ENCODE results near the gene TAF1C. TPM values are rescaled to one million over a fixed set of nuclear protein-coding genes. Genes with fewer than 3 reads are reported as not detected.

Gene TAF1C
- total RNA-seq, 3 donors from 2014 or later = 71.6 to 78.6 (median 74.4) TPM

DNA sequence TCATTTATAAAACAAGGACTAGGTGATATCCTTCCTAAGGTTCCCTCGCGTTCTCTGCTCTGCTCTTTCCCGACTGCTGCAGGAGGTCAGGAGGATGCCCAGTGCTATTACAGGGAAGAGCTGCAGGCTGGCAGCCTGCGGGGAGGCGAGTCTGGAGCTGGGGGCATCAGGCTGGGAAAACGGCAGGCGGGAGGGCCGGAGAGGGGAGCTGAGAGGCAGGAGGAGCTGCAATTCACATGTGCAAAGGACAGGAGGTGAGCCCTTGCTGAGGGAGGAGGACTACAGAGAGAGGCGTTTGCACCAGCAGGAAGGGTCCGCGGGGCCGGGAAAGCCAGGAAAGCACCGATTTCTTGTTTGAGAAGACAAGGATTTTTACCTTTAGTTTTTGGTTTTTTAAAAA lies 12.2 kb upstream of the TAF1C start:
- DNase-seq (no peak), ATAC-seq (no peak)
- H3K9me3 Mint-ChIP-seq = no peaks in the 10 kb centered on the region
- H3K4me3 Mint-ChIP-seq = no peak overlapping the region
- H3K36me3 Mint-ChIP-seq (ENCODE audit: insufficient read depth) = no peaks in the 10 kb centered on the region
- H3K4me1 Mint-ChIP-seq (ENCODE audit: low read depth) = peaks cover 5% of the 10 kb centered on the region
- H3K27me3 Mint-ChIP-seq (ENCODE audit: low read depth) = no peaks in the 10 kb centered on the region

DNA sequence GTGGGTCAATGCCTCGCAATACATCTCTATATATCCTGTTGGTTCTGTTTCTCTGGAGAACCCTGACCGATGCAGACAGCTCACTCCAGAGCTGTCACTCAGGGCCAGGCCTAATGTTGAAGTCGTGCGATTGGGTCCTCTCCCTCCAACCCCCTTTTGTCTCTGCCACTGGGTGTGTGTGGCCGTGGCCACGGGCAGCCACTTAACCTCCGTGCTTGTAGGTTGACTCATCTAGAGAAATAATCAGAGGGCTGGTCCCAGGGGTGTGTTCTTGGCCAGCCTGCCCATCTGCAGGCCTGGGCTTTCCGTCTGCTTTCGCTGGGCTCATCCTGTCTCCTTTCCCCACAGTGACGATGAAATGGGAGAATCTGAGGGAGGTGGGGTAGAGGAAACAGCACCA lies 11.5 kb upstream of the TAF1C start:
- H3K36me3 Mint-ChIP-seq (ENCODE audit: insufficient read depth) = no peaks in the 10 kb centered on the region
- no peaks in the 10 kb centered on the region for H3K9me3 Mint-ChIP-seq
- DNase-seq (no peak), ATAC-seq (no peak)
- no peak overlapping the region for H3K4me3 Mint-ChIP-seq
- peaks cover 12% of the 10 kb centered on the region for H3K4me1 Mint-ChIP-seq (ENCODE audit: low read depth)
- no peaks in the 10 kb centered on the region for H3K27me3 Mint-ChIP-seq (ENCODE audit: low read depth)

- H3K36me3 Mint-ChIP-seq (ENCODE audit: insufficient read depth) = no peaks in the 10 kb centered on the region
- no peak overlapping the region for H3K4me3 Mint-ChIP-seq
- DNase-seq (no peak), ATAC-seq (no peak)
- H3K27me3 Mint-ChIP-seq (ENCODE audit: low read depth) = no peaks in the 10 kb centered on the region
- no peaks in the 10 kb centered on the region for H3K9me3 Mint-ChIP-seq
- H3K4me1 Mint-ChIP-seq (ENCODE audit: low read depth) = peaks cover 16% of the 10 kb centered on the region
These were observed 10.7 kb upstream of the TAF1C start for GRCh38 chr16:84197466-84198128.

DNA sequence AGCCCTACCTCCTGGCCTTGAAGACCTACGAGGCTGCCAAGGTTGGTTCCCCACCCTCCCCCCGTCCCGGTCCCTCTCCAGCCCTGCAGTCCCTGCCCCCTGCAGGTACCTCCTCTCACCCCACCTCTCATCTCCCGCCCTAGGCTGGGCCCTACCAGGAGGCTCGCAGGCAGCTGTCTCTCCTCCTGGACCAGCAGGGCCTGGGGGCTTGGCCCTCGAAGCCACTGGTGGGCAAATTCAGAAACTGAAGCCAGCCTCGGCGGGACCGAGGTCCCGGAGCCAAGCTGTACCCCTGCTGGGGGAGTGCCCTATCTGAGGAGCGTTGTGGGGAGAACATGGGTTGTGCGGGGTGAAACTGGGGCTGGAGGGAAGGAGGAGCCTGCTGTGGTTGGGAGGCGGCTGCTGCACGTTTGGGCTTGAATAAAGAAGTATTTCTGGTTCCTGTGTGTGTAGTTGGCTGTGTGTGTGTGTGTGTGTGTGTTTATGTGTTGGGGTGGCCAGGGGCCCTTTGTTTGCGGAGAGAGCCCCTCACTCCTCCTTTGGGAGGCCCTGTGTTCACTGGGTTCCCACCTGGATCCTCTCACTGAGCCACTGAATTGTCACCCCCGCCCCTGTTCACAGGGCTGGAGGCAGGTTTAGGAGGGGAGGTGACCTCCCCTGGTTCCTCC lies 10.0 kb upstream of the TAF1C start:
- DNase-seq = no peak
- no peaks in the 10 kb centered on the region for H3K9me3 Mint-ChIP-seq
- H3K4me1 Mint-ChIP-seq (ENCODE audit: low read depth) = peaks cover 16% of the 10 kb centered on the region
- no peak for ATAC-seq
- no peaks in the 10 kb centered on the region for H3K27me3 Mint-ChIP-seq (ENCODE audit: low read depth)
- H3K4me3 Mint-ChIP-seq = no peak overlapping the region
- H3K36me3 Mint-ChIP-seq (ENCODE audit: insufficient read depth) = no peaks in the 10 kb centered on the region

DNA sequence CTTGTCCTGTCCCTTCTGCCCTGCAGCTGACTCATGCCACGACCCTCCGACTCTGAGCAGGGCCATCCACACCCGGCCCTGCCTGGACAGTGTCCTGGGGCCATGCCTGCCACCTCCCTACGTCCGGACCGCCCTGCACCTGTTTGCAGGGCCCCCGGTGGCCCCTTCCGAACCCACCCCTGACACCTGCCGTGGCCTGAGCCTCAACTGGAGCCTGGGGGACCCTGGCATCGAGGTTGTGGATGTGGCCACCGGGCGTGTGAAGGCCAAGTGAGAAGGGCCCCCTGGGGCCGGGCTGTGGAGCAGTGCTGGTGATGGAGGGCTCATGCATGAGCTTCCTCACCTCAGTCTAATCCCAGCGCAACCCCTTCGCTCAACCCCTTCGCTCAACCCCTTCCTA lies 9.2 kb upstream of the TAF1C start:
- no peaks in the 10 kb centered on the region for H3K36me3 Mint-ChIP-seq (ENCODE audit: insufficient read depth)
- DNase-seq (no peak), ATAC-seq (no peak)
- H3K4me3 Mint-ChIP-seq = no peak overlapping the region
- peaks cover 16% of the 10 kb centered on the region for H3K4me1 Mint-ChIP-seq (ENCODE audit: low read depth)
- no peaks in the 10 kb centered on the region for H3K9me3 Mint-ChIP-seq
- H3K27me3 Mint-ChIP-seq (ENCODE audit: low read depth) = no peaks in the 10 kb centered on the region

DNA sequence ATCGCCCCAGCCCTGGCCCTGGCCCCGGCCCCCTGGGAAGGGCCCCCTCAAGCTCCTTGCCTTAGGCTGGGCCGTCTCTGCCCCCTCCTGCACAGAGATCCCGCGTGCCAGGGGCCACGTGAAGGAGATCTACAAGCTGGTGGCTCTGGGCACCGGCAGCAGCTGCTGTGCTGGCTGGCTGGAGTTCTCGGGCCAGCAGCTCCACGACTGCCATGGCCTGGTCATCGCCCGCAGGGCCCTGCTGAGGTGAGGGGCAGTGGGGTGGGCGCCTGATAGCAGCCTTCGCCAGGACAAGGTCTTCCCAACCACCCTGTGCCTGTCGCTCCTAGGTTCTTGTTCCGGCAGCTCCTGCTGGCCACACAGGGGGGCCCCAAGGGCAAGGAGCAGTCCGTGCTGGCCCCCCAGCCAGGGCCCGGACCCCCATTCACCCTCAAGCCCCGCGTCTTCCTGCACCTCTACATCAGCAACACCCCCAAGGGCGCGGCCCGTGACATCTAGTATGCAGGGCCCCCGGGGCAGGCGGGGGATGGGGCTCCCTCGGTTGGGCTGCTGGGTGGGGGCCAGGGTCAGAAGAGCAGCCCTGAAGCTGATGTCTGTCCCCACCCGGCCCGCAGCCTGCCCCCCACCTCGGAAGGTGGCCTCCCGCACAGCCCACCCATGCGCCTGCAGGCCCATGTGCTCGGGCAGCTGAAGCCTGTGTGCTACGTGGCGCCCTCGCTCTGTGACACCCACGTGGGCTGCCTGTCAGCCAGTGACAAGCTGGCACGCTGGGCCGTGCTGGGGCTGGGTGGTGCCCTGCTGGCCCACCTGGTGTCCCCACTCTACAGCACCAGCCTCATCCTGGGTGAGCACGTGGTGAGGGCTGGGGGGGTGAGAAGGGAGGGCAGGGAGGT lies 8.6 kb upstream of the TAF1C start:
- DNase-seq (no peak), ATAC-seq (no peak)
- peaks cover 16% of the 10 kb centered on the region for H3K4me1 Mint-ChIP-seq (ENCODE audit: low read depth)
- H3K27me3 Mint-ChIP-seq (ENCODE audit: low read depth) = no peaks in the 10 kb centered on the region
- H3K4me3 Mint-ChIP-seq = no peak overlapping the region
- no peaks in the 10 kb centered on the region for H3K9me3 Mint-ChIP-seq
- H3K36me3 Mint-ChIP-seq (ENCODE audit: insufficient read depth) = no peaks in the 10 kb centered on the region

DNA sequence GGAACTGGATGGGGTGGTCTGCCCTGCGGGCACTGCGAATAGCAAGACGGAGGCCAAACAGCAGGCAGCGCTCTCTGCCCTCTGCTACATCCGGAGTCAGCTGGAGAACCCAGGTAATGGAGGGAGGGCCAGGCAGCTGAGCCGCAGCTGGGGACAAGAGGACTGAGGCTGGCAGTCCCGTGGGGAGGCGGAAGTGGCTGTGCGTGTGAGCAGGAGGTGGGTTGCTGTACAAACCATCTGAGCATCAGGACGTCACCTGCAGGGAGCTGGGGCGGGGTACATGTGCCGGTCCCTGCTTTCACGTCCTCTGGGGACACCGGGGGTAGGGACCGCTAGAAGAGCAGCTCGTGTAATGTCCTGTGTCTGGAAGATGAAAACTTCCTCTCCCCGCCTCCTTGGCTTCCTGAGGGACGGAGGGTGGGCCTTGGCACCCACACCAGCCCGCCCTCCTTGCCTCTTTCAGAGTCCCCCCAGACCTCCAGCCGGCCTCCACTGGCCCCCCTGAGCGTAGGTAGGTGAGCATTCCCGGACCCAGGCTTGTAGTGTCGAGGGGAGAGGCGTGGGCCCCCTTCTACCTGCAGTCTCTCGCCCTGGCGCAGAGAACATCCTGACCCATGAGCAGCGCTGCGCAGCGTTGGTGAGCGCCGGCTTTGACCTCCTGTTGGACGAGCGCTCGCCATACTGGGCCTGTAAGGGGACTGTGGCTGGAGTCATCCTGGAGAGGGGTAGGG lies 7.8 kb upstream of the TAF1C start:
- H3K9me3 Mint-ChIP-seq = no peaks in the 10 kb centered on the region

GRCh38 chr16:84194018-84194417 lies 7.2 kb upstream of the TAF1C start:
- H3K4me1 Mint-ChIP-seq (ENCODE audit: low read depth) = peaks cover 16% of the 10 kb centered on the region
- peak; percentile 15 to 49 for ATAC-seq
- H3K9me3 Mint-ChIP-seq = no peaks in the 10 kb centered on the region
- H3K36me3 Mint-ChIP-seq (ENCODE audit: insufficient read depth) = no peaks in the 10 kb centered on the region
- DNase-seq = no peak
- H3K27me3 Mint-ChIP-seq (ENCODE audit: low read depth) = no peaks in the 10 kb centered on the region
- H3K4me3 Mint-ChIP-seq = peak overlapping the region; percentile 59

More for the DNA sequence above, 7.8 kb upstream of the TAF1C start:
- ATAC-seq (peak; percentile 33 to 69), DNase-seq (no peak)
- no peaks in the 10 kb centered on the region for H3K36me3 Mint-ChIP-seq (ENCODE audit: insufficient read depth)
- H3K4me3 Mint-ChIP-seq = peak overlapping the region; percentile 59
- H3K4me1 Mint-ChIP-seq (ENCODE audit: low read depth) = peaks cover 16% of the 10 kb centered on the region
- H3K27me3 Mint-ChIP-seq (ENCODE audit: low read depth) = no peaks in the 10 kb centered on the region

DNA sequence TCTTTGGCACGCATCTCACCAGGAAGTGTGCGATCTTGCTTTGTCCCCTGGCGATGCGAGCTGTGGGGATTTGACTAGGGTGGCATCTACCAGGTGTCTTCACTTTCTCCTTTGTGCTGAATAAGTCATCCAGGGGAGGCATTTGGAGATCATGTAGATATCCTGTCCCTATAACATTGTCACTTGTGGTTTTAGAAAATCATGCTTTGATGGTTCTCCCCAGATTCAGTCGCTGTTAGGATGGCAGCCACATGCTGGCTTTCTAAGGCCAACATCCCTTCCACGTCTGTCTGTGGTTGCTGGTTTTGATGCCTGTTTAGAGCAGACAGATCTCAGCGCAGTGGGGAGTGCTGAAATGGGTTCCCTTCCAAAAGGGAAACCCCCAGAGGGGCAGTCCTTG lies 6.6 kb upstream of the TAF1C start:
- DNase-seq (no peak), ATAC-seq (peak; percentile 15 to 25)
- H3K36me3 Mint-ChIP-seq (ENCODE audit: insufficient read depth) = no peaks in the 10 kb centered on the region
- no peaks in the 10 kb centered on the region for H3K27me3 Mint-ChIP-seq (ENCODE audit: low read depth)
- H3K4me3 Mint-ChIP-seq = no peak overlapping the region
- no peaks in the 10 kb centered on the region for H3K9me3 Mint-ChIP-seq
- peaks cover 16% of the 10 kb centered on the region for H3K4me1 Mint-ChIP-seq (ENCODE audit: low read depth)

- H3K4me1 Mint-ChIP-seq (ENCODE audit: low read depth) = peaks cover 19% of the 10 kb centered on the region
- no peak overlapping the region for H3K4me3 Mint-ChIP-seq
- no peaks in the 10 kb centered on the region for H3K9me3 Mint-ChIP-seq
- H3K27me3 Mint-ChIP-seq (ENCODE audit: low read depth) = no peaks in the 10 kb centered on the region
- no peaks in the 10 kb centered on the region for H3K36me3 Mint-ChIP-seq (ENCODE audit: insufficient read depth)
- ATAC-seq (no peak), DNase-seq (no peak)
These were observed 4.6 kb upstream of the TAF1C start for GRCh38 chr16:84191466-84191865.

DNA sequence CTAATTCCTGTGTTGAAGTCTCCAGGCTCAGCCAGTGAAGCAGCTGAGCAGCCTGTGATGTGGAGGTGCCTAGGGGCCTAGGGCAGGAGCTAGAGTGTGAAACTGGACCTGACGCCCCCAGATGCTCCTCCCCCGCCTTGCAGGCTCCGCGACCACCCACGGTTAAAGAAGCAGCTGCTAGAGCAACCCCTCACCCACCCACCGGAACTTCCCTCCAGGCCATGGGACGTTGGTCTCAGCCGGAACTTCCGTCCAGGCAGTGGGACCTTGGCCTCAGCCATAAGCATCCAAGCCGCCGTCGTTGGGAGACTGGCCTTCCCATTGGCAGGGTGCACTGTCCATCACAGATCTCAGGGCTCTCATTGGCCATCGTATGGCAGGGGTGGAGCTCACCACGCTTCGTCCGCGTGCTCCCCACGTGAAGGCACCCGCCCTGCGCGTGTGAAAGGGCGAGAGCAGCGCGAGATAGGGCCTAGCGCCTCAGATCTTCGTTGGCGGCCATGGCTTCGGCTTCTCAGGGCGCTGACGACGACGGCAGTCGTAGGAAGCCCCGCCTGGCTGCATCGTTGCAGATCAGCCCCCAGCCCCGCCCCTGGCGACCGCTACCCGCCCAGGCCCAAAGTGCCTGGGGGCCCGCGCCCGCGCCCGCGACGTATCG lies 4.0 kb upstream of the TAF1C start, which contains the start of gene ADAD2:
TSS of gene ADAD2 (plus strand) at position 427 of the 658 bp plus-strand sequence. CDS start at position 501, 74 bp downstream.
- H3K36me3 Mint-ChIP-seq (ENCODE audit: insufficient read depth) = no peaks in the 10 kb centered on the region
- ATAC-seq (no peak), DNase-seq (no peak)
- H3K4me3 Mint-ChIP-seq = no peak within 1 kb of the TSS
- no peaks in the 10 kb centered on the region for H3K27me3 Mint-ChIP-seq (ENCODE audit: low read depth)
- peaks cover 20% of the 10 kb centered on the region for H3K4me1 Mint-ChIP-seq (ENCODE audit: low read depth)
- H3K9me3 Mint-ChIP-seq = no peaks in the 10 kb centered on the region

DNA sequence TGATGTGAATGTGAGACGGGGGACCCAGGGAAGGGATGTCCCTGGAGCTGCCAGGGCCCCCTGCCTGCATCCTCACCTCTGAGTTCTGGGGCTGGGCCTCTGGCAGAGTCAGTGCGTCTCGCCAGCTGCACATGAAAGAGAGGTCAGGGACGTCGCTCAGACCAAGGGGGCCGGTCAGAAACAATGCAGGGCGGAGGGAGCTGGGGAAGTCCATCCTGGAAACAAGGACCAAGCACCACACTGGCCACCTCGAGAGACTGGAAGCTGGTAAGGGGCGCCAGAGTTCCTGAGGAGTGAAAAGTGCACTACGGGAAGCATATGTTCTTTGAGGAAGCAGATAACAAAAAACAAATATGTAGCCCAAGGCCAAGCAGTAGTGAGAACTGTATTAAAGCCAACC lies 2.1 kb downstream of the TAF1C start:
- Mint-ChIP-seq H3K27me3 (ENCODE audit: low read depth) (no peaks in the 10 kb centered on the region), H3K4me1 (ENCODE audit: low read depth) (peaks cover 19% of the 10 kb centered on the region), H3K4me3 (peak overlapping the region; percentile 94), H3K9me3 (no peaks in the 10 kb centered on the region), H3K36me3 (ENCODE audit: insufficient read depth) (peaks cover 13% of the 10 kb centered on the region)
- ATAC-seq = no peak
- no peak for DNase-seq

DNA sequence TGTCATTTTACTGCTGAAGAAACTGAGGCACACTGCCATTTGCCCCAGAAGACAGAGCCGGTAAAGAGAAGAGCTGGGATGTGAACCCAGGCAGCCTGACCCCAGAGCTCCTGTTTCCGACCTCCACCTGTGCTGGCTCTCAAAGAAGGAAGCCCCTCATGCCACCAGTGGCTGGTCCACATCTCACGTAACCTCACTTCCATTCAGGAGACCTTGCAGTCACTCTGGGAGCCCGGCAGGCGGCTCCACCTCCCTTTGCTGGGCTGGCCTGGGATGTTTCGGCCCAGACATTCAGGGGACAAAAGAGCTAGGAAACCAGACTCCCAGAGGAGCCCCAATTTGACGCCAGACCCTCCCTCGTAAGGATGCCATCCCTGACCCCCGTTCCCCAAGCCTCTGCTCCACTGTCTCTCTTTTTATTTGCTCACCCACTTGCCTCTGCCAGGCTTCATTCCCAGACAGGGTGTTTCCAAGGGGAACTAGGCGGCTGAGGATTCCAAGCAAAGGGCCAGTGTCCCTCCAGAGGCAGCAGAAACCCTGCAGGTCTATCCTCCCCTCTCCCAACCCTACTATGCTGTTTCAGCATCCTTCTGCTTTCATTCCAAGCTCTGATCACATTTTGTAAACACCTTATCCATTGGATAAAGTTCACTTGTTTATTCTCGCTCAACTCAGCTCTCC lies 2.8 kb downstream of the TAF1C start:
- H3K36me3 Mint-ChIP-seq (ENCODE audit: insufficient read depth) = peaks cover 13% of the 10 kb centered on the region
- DNase-seq (no peak), ATAC-seq (no peak)
- peaks cover 19% of the 10 kb centered on the region for H3K4me1 Mint-ChIP-seq (ENCODE audit: low read depth)
- H3K9me3 Mint-ChIP-seq = no peaks in the 10 kb centered on the region
- H3K4me3 Mint-ChIP-seq = peak overlapping the region; percentile 94
- no peaks in the 10 kb centered on the region for H3K27me3 Mint-ChIP-seq (ENCODE audit: low read depth)

Measured in activated T-cell treated with anti-CD3 and anti-CD28 coated beads, Interleukin-2, amount 50 U/mL, for 4 hours (primary cell).